22Rv1 (cell line): ENCODE data around the gene LYZL4.

ENCODE experiments used
- CTCF ChIP-seq: fragments of 450-650 bp; IDR thresholded peaks from 2 replicates; pipeline ENCODE4 v1.5.1; 2017; ENCODE audit warnings: mild to moderate bottlenecking
- ZFX ChIP-seq: fragments of 450-650 bp; IDR thresholded peaks from 2 replicates; pipeline ENCODE4 v1.6.1; 2017; ENCODE audit warnings: antibody characterized with exemption, borderline replicate concordance

- TF ChIP-seq CTCF: no peak
- no peak for TF ChIP-seq ZFX
Measured at GRCh38 chr3:42397644-42398043, 12.8 kb downstream of the LYZL4 start.
